ENCODE measurements around the gene SHISA6. TPM values are rescaled to one million over a fixed set of nuclear protein-coding genes. Genes with fewer than 3 reads are reported as not detected.

Gene SHISA6
- total RNA-seq, result 1 to 10 TPM in 3 of 4 donors, under 1 TPM in 1; 0.45 to 4.9 (median 3.3) TPM

- H3K4me3 ChIP-seq, result peak within 1 kb of the TSS; percentile 55
- no peaks in the 10 kb centered on the region for H3K36me3 ChIP-seq
- peaks cover 40% of the 10 kb centered on the region for H3K27me3 ChIP-seq
- H3K27ac ChIP-seq, result no peak within 1 kb of the TSS
- H3K9me3 ChIP-seq, result no peaks in the 10 kb centered on the region
- peak in 1 of 2 donors; percentile 77 for DNase-seq (ENCODE audit: low spot score in 2 of 2)
- TF ChIP-seq POLR2AphosphoS5 (IDR thresholded peaks at IDR 0.05) (no peak), POLR2A (IDR thresholded peaks at IDR 0.05) (no peak), EP300 (IDR thresholded peaks at IDR 0.05) (no peak), CTCF (IDR thresholded peaks at IDR 0.05) (no peak)
- peaks cover 28% of the 10 kb centered on the region for H3K4me1 ChIP-seq
- WGBS, result 2% methylated on average over 17 of the region's 126 CpGs
Measured at GRCh38 chr17:11240841-11241610, at the start of gene SHISA6. SHISA6 (plus strand) TSS chr17:11241213.

GRCh38 chr17:11195801-11196200 is 45.2 kb upstream of the SHISA6 start:
- no peak for TF ChIP-seq POLR2A (IDR thresholded peaks at IDR 0.05)
- no peak for TF ChIP-seq CTCF (IDR thresholded peaks at IDR 0.05)
- TF ChIP-seq EP300 (IDR thresholded peaks at IDR 0.05), result no peak
- TF ChIP-seq POLR2AphosphoS5 (IDR thresholded peaks at IDR 0.05), result no peak
- no peak for DNase-seq (ENCODE audit: low spot score in 2 of 2)
- 84% methylated on average over 2 of the region's 2 CpGs for WGBS
- no peak overlapping the region for H3K27ac ChIP-seq
- H3K4me3 ChIP-seq, result no peak overlapping the region
- H3K4me1 ChIP-seq, result no peaks in the 10 kb centered on the region
- no peaks in the 10 kb centered on the region for H3K9me3 ChIP-seq
- no peaks in the 10 kb centered on the region for H3K36me3 ChIP-seq
- no peaks in the 10 kb centered on the region for H3K27me3 ChIP-seq

GRCh38 chr17:11204991-11205390 is 36.0 kb upstream of the SHISA6 start:
- Histone ChIP-seq H3K36me3 (no peaks in the 10 kb centered on the region), H3K27ac (no peak overlapping the region), H3K27me3 (no peaks in the 10 kb centered on the region), H3K4me1 (peaks cover 11% of the 10 kb centered on the region), H3K9me3 (no peaks in the 10 kb centered on the region), H3K4me3 (no peak overlapping the region)
- 67% methylated on average over 3 of the region's 3 CpGs for WGBS
- no peak for TF ChIP-seq CTCF (IDR thresholded peaks at IDR 0.05)
- DNase-seq (ENCODE audit: low spot score in 2 of 2), result no peak

GRCh38 chr17:11205659-11206058 is 35.4 kb upstream of the SHISA6 start:
- peaks cover under 1% of the 10 kb centered on the region for H3K9me3 ChIP-seq
- TF ChIP-seq POLR2A (IDR thresholded peaks at IDR 0.05), result no peak
- 17% methylated on average over 6 of the region's 6 CpGs for WGBS
- no peak overlapping the region for H3K4me3 ChIP-seq
- DNase-seq (ENCODE audit: low spot score in 2 of 2), result no peak
- peaks cover 11% of the 10 kb centered on the region for H3K4me1 ChIP-seq
- H3K27me3 ChIP-seq, result no peaks in the 10 kb centered on the region
- H3K27ac ChIP-seq, result no peak overlapping the region
- no peaks in the 10 kb centered on the region for H3K36me3 ChIP-seq

GRCh38 chr17:11209906-11210305 is 31.1 kb upstream of the SHISA6 start:
- H3K36me3 ChIP-seq, result no peaks in the 10 kb centered on the region
- no peak for TF ChIP-seq POLR2A (IDR thresholded peaks at IDR 0.05)
- no peak for TF ChIP-seq EP300 (IDR thresholded peaks at IDR 0.05)
- no peak for TF ChIP-seq POLR2AphosphoS5 (IDR thresholded peaks at IDR 0.05)
- no peak for TF ChIP-seq CTCF (IDR thresholded peaks at IDR 0.05)
- H3K4me3 ChIP-seq, result no peak overlapping the region
- H3K9me3 ChIP-seq, result peaks cover 8% of the 10 kb centered on the region
- no peaks in the 10 kb centered on the region for H3K27me3 ChIP-seq
- 69% methylated on average over 2 of the region's 2 CpGs for WGBS
- no peak overlapping the region for H3K27ac ChIP-seq
- DNase-seq (ENCODE audit: low spot score in 2 of 2), result no peak
- H3K4me1 ChIP-seq, result peaks cover 11% of the 10 kb centered on the region
